Endothelial cell of umbilical vein (primary cell): ENCODE data around the gene FAM81A. TPM values are rescaled to one million over a fixed set of nuclear protein-coding genes. Genes with fewer than 3 reads are reported as not detected.

Experiments used
- BruUV-seq: library from RNA; stranded (reverse); fragments of 400-500 nt; replicated peaks from 2 replicates; lab custom pipeline; 2021; lab: Mats Ljungman, UMichigan
- CTCF ChIA-PET: fragments of 300-600, 350-600 bp; sonication (Branson Sonifier 250); formaldehyde crosslinking; loops from one replicate; lab custom pipeline; 2021; ENCODE audit warnings: antibody characterized with exemption, inconsistent platforms; lab: Charles Lee
- POLR2A ChIA-PET: fragments of 300-600, 350-600 bp; sonication (Branson Sonifier 250); formaldehyde crosslinking; loops from one replicate; lab custom pipeline; 2021; ENCODE audit warnings: antibody characterized with exemption, inconsistent platforms; lab: Charles Lee
- DNase-seq: peaks from one replicate; pipeline ENCODE4 v3.0.0-alpha.2; 2011; ENCODE audit warnings: low read depth, low spot score
- FAIRE-seq: peaks from 2 replicates; lab custom pipeline; 2011; peaks lifted over from hg19 to GRCh38; lab: Jason Lieb, UNC
- H2AFZ ChIP-seq: 2 replicates; pipeline ENCODE4 v1.6.0; 2012; ENCODE audit warnings: low read depth, low read length, control low read depth, inconsistent platforms
- H3K27ac ChIP-seq: 2 replicates; pipeline ENCODE4 v1.5.1; 2011; ENCODE audit warnings: low read depth, mild to moderate bottlenecking, control low read depth, low read length, moderate library complexity; ENCODE audit not compliant: insufficient read depth
- H3K27me3 ChIP-seq, 2 experiments: 2 replicates each; pipeline versions ENCODE4 v1.6.0 to v1.6.1; 2011; ENCODE audit warnings: low read length in 2 of 2, mixed read lengths in 1 of 2; ENCODE audit not compliant: control insufficient read depth in 2 of 2, insufficient read depth in 2 of 2
- H3K36me3 ChIP-seq, 2 experiments: 2 replicates in 1 of 2; 3 replicates in 1 of 2; pipeline ENCODE4 v1.5.1; 2011; ENCODE audit warnings: low read length in 2 of 2, mild to moderate bottlenecking in 1 of 2, moderate library complexity in 1 of 2; ENCODE audit not compliant: control insufficient read depth in 2 of 2, insufficient read depth in 2 of 2; ENCODE audit errors: extremely low read depth in 1 of 2
- H3K4me1 ChIP-seq: 3 replicates; pipeline ENCODE4 v1.5.1; 2011; ENCODE audit warnings: mild to moderate bottlenecking, low read length; ENCODE audit not compliant: control insufficient read depth, insufficient read depth; ENCODE audit errors: extremely low read depth
- H3K4me2 ChIP-seq: 2 replicates; pipeline ENCODE4 v1.6.1; 2011; ENCODE audit warnings: low read length, control low read depth, mixed read lengths; ENCODE audit not compliant: insufficient read depth
- H3K4me3 ChIP-seq, 3 experiments: fragments of 200-600 bp in 1 of 3; sonication (generic), shearing (Covaris generic) in 1 of 3; replicated peaks in 1 of 3; 2 replicates each; pipeline ENCODE4 v1.5.1; 2011 to 2016; ENCODE audit warnings: control low read depth in 3 of 3, low read length in 3 of 3, mild to moderate bottlenecking in 2 of 3, inconsistent platforms in 1 of 3, low read depth in 1 of 3, moderate library complexity in 1 of 3; ENCODE audit not compliant: insufficient read depth in 1 of 3
- H3K79me2 ChIP-seq: 2 replicates; pipeline ENCODE4 v1.6.0; 2012; ENCODE audit warnings: low read length, inconsistent platforms; ENCODE audit not compliant: control insufficient read depth, insufficient read depth
- H3K9ac ChIP-seq: replicated peaks from 2 replicates; pipeline ENCODE3; 2011; ENCODE audit warnings: low read length, control low read depth; ENCODE audit not compliant: insufficient read depth; ENCODE audit errors: extremely low read depth
- H3K9me1 ChIP-seq: replicated peaks from 3 replicates; pipeline ENCODE4 v1.6.0; 2011; ENCODE audit warnings: mild to moderate bottlenecking, low read length; ENCODE audit not compliant: control insufficient read depth, insufficient read depth; ENCODE audit errors: extremely low read depth
- H3K9me3 ChIP-seq: replicated peaks from 2 replicates; pipeline ENCODE4 v1.5.1; 2012; ENCODE audit warnings: low read length, inconsistent platforms; ENCODE audit not compliant: control insufficient read depth, insufficient read depth
- H4K20me1 ChIP-seq: replicated peaks from 2 replicates; pipeline ENCODE3; 2011; ENCODE audit warnings: mild to moderate bottlenecking, low read length; ENCODE audit not compliant: control insufficient read depth, insufficient read depth; ENCODE audit errors: extremely low read depth
- CTCF ChIP-seq, 2 donors: IDR thresholded peaks; 1 replicate in 1 of 2; 2 replicates in 1 of 2; pipeline ENCODE4 v1.5.1; 2011; ENCODE audit warnings: low read length in 2 of 2, mild to moderate bottlenecking in 2 of 2, moderate library complexity in 2 of 2, control low read depth in 1 of 2, inconsistent platforms in 1 of 2, low read depth in 1 of 2; ENCODE audit not compliant: insufficient read depth in 1 of 2; ENCODE audit errors: extremely low read depth in 1 of 2
- EZH2 ChIP-seq: IDR thresholded peaks from 2 replicates; pipeline ENCODE4 v1.6.1; 2012; ENCODE audit warnings: borderline replicate concordance, low read depth, mild to moderate bottlenecking, moderate library complexity, low read length, inconsistent platforms; ENCODE audit not compliant: severe bottlenecking
- FOS ChIP-seq: IDR thresholded peaks from 2 replicates; pipeline ENCODE4 v1.6.1; 2011; ENCODE audit warnings: mild to moderate bottlenecking, low read length, moderate library complexity, borderline replicate concordance; ENCODE audit not compliant: insufficient read depth
- GATA2 ChIP-seq: IDR thresholded peaks from 2 replicates; pipeline ENCODE4 v1.7.0; 2011; ENCODE audit warnings: low read depth, mild to moderate bottlenecking, moderate library complexity, mixed read lengths, low read length; ENCODE audit not compliant: insufficient read length, insufficient read depth
- JUN ChIP-seq: IDR thresholded peaks from 2 replicates; pipeline ENCODE4 v1.6.1; 2011; ENCODE audit warnings: borderline replicate concordance, low read depth; ENCODE audit not compliant: insufficient read length, insufficient read depth
- MAX ChIP-seq: IDR thresholded peaks from 2 replicates; pipeline ENCODE4 v1.6.1; 2011; ENCODE audit not compliant: insufficient read depth, insufficient read length
- MYC ChIP-seq: IDR thresholded peaks from one replicate; pipeline ENCODE4 v1.6.1; 2011; ENCODE audit warnings: mild to moderate bottlenecking, low read depth, low read length
- POLR2A ChIP-seq: IDR thresholded peaks from 2 replicates; pipeline ENCODE4 v1.6.1; 2012; ENCODE audit warnings: low read depth, mild to moderate bottlenecking, control low read depth, low read length
- POLR2AphosphoS5 ChIP-seq: IDR thresholded peaks from 2 replicates; pipeline ENCODE4 v1.6.1; 2012; ENCODE audit warnings: low read depth, mild to moderate bottlenecking, control low read depth, low read length, moderate library complexity; ENCODE audit not compliant: insufficient read depth
- dilution Hi-C: fragments of 300-500 bp; cut with MboI; formaldehyde crosslinking; loops from one replicate; pipeline ENCODE4 v1.15.0; 2019; ENCODE audit warnings: low sequenced_read_pairs; ENCODE audit not compliant: extremely low pct_ligation_motif_present
- intact Hi-C: fragments of 100-400 bp; cut with micrococcal nuclease; formaldehyde crosslinking; loops from one replicate; pipeline ENCODE4 v1.10.0; 2022
- polyA plus RNA-seq, 4 experiments: library from polyadenylated mRNA; depleted of rRNA in 3 of 4; stranded (reverse) in 3 of 4; unstranded in 1 of 4; fragments of >200 nt; gene quantifications; 2 replicates each; pipeline versions ENCODE4 v1.2.1 to v1.2.3, GENCODE V29; 2011 to 2012; ENCODE audit warnings: missing spikeins in 1 of 4
- total RNA-seq: library from RNA; stranded (reverse); gene quantifications from 2 replicates; pipeline ENCODE4 v1.2.3, GENCODE V29; 2021

The FAM81A gene
- total and polyA plus RNA-seq, 2 donors (not counting 3 experiments of a cell fraction or from before 2014, with no cell fraction given), result 0.28 to 1.2 TPM

- no peaks in the 10 kb centered on the region for H3K79me2 ChIP-seq
- no peaks in the 10 kb centered on the region for H3K4me1 ChIP-seq
- no peak overlapping the region for H3K27ac ChIP-seq
- intact Hi-C loops (no loop called here), dilution Hi-C loops (no loop called here)
- DNase-seq (no peak), FAIRE-seq (no peak)
- ChIA-PET CTCF (interaction anchor here (1.0 to 1.2 kb wide), 2 partner anchors 26 to 172 kb away, joined by 3 to 5 read pairs; no protein-coding TSS in a partner anchor), POLR2A (no interaction called here)
- H3K27me3 ChIP-seq, result peaks cover 16 to 22% of the 10 kb centered on the region in 2 experiments
- no peak overlapping the region for H3K9ac ChIP-seq
- H2AFZ ChIP-seq, result no peak overlapping the region
- no peak overlapping the region for H3K4me2 ChIP-seq
- H3K36me3 ChIP-seq, result no peaks in the 10 kb centered on the region
- no peak overlapping the region for H3K4me3 ChIP-seq
- no peaks in the 10 kb centered on the region for H3K9me3 ChIP-seq
- TF ChIP-seq CTCF (IDR thresholded peaks at IDR 0.05; ENCODE audit: extremely low read depth in 1 of 2, insufficient read depth in 1 of 2, low read depth in 1 of 2, low read length in 2 of 2) (no peak), GATA2 (no peak), POLR2A (no peak), JUN (no peak), FOS (no peak), MAX (no peak), MYC (no peak), POLR2AphosphoS5 (no peak), EZH2 (no peak)
- no TSS peak for BruUV-seq
- H3K9me1 ChIP-seq, result no peaks in the 10 kb centered on the region
- no peaks in the 10 kb centered on the region for H4K20me1 ChIP-seq
Measured at GRCh38 chr15:59419170-59419569, 18.8 kb upstream of the FAM81A start.
